GM23338 (cell line): ENCODE data around the gene SLC4A3. TPM values are rescaled to one million over a fixed set of nuclear protein-coding genes. Genes with fewer than 3 reads are reported as not detected.

Experiments used
- ATAC-seq: fragments of 200-7000 bp; cut with Tn5 transposase; 3 replicates; pipeline ENCODE4 v1.9.1; 2020
- DNase-seq: peaks from one replicate; pipeline ENCODE4 v3.0.0-alpha.2; 2015; ENCODE audit warnings: low spot score
- H2AFZ ChIP-seq: fragments of 200-600 bp; sonication (generic); 2 replicates; pipeline ENCODE4 v1.8.0; 2016; ENCODE audit warnings: antibody characterized with exemption, mild to moderate bottlenecking, moderate library complexity
- H3F3A ChIP-seq: fragments of 200-600 bp; sonication (generic); replicated peaks from 2 replicates; pipeline ENCODE4 v1.8.0; 2017; ENCODE audit warnings: antibody characterized with exemption, mixed run types, low read depth
- H3K27ac ChIP-seq: fragments of 200-600 bp; sonication (generic); 2 replicates; pipeline ENCODE4 v1.6.1; 2016; ENCODE audit warnings: low read depth
- H3K27me3 ChIP-seq: fragments of 200-600 bp; sonication (generic); 2 replicates; pipeline ENCODE4 v1.8.0; 2016; ENCODE audit warnings: mild to moderate bottlenecking, mixed run types, moderate library complexity; ENCODE audit not compliant: insufficient read depth
- H3K36me3 ChIP-seq: fragments of 200-600 bp; sonication (generic); 2 replicates; pipeline ENCODE4 v1.8.0; 2016; ENCODE audit warnings: mild to moderate bottlenecking; ENCODE audit not compliant: insufficient read depth
- H3K4me1 ChIP-seq: fragments of 200-600 bp; sonication (generic); 2 replicates; pipeline ENCODE4 v1.8.0; 2016; ENCODE audit warnings: mild to moderate bottlenecking, moderate library complexity; ENCODE audit not compliant: insufficient read depth
- H3K4me2 ChIP-seq: fragments of 200-600 bp; sonication (generic); 2 replicates; pipeline ENCODE4 v1.7.1; 2017; ENCODE audit warnings: mixed run types
- H3K4me3 ChIP-seq: fragments of 200-600 bp; sonication (generic); 2 replicates; pipeline ENCODE4 v1.6.1; 2016; ENCODE audit warnings: mixed run types
- H3K79me2 ChIP-seq: fragments of 200-600 bp; sonication (generic); replicated peaks from 2 replicates; pipeline ENCODE4 v1.8.0; 2017; ENCODE audit warnings: mild to moderate bottlenecking; ENCODE audit not compliant: insufficient read depth
- H3K9me2 ChIP-seq: fragments of 200-600 bp; sonication (generic); 2 replicates; pipeline ENCODE4 v1.8.0; 2017; ENCODE audit not compliant: insufficient read depth
- H4K20me1 ChIP-seq: fragments of 200-600 bp; sonication (generic); replicated peaks from 2 replicates; pipeline ENCODE4 v1.8.0; 2017; ENCODE audit warnings: mild to moderate bottlenecking; ENCODE audit not compliant: insufficient read depth
- H3K27ac Mint-ChIP-seq: 2 replicates; pipeline ENCODE4 v1.8.0; 2020; ENCODE audit warnings: inconsistent platforms, mild to moderate bottlenecking, moderate library complexity, mixed read lengths
- H3K27me3 Mint-ChIP-seq: 3 replicates; pipeline ENCODE4 v1.8.0; 2022; ENCODE audit warnings: low read depth, mild to moderate bottlenecking, moderate library complexity, mixed read lengths, inconsistent platforms; ENCODE audit not compliant: insufficient read depth, poor library complexity
- H3K36me3 Mint-ChIP-seq: 3 replicates; pipeline ENCODE4 v1.8.0; 2021; ENCODE audit warnings: low read depth, mild to moderate bottlenecking, inconsistent platforms, moderate library complexity, mixed read lengths
- H3K4me1 Mint-ChIP-seq: 3 replicates; pipeline ENCODE4 v1.8.0; 2020; ENCODE audit warnings: mild to moderate bottlenecking, inconsistent platforms, mixed read lengths
- H3K4me3 Mint-ChIP-seq: 3 replicates; pipeline ENCODE4 v1.8.0; 2021; ENCODE audit warnings: moderate library complexity, mild to moderate bottlenecking, inconsistent platforms, mixed read lengths
- H3K9me3 Mint-ChIP-seq: 3 replicates; pipeline ENCODE4 v1.8.0; 2020; ENCODE audit warnings: moderate library complexity, mild to moderate bottlenecking, inconsistent platforms, mixed read lengths
- CREB1 ChIP-seq: fragments of 250-450 bp; sonication (Bioruptor Pico); IDR thresholded peaks from 2 replicates; pipeline ENCODE4 v1.5.0; 2020; ENCODE audit warnings: low read depth, mild to moderate bottlenecking, moderate library complexity
- CTCF ChIP-seq, 2 experiments: fragments of 200-600 bp in 1 of 2; sonication (generic) in 1 of 2; conservative IDR thresholded peaks; 2 replicates each; pipeline versions ENCODE4 v1.5.1 to v1.6.1; 2016 to 2017; ENCODE audit warnings: antibody characterized with exemption in 2 of 2, low read depth in 2 of 2, mild to moderate bottlenecking in 2 of 2, moderate library complexity in 1 of 2
- ETS1 ChIP-seq: IDR thresholded peaks from 2 replicates; pipeline ENCODE4 v1.6.1; 2016; ENCODE audit warnings: antibody characterized with exemption
- EZH2 ChIP-seq: fragments of 200-600 bp; sonication (generic); IDR thresholded peaks from one replicate; pipeline ENCODE4 v1.8.0; 2017; ENCODE audit warnings: antibody characterized with exemption, mild to moderate bottlenecking, low read depth; ENCODE audit not compliant: unreplicated experiment
- EZH2phosphoT487 ChIP-seq: fragments of 200-600 bp; sonication (generic); IDR thresholded peaks from one replicate; pipeline ENCODE4 v1.8.1; 2018; ENCODE audit warnings: antibody characterized with exemption; ENCODE audit not compliant: unreplicated experiment
- JUNB ChIP-seq: IDR thresholded peaks from one replicate; pipeline ENCODE4 v1.6.1; 2016; ENCODE audit warnings: antibody characterized with exemption; ENCODE audit not compliant: unreplicated experiment
- NANOG ChIP-seq: IDR thresholded peaks from 2 replicates; pipeline ENCODE4 v1.6.1; 2016; ENCODE audit warnings: antibody characterized with exemption, borderline replicate concordance
- POLR2AphosphoS5 ChIP-seq: IDR thresholded peaks from 2 replicates; pipeline ENCODE4 v1.6.1; 2016; ENCODE audit warnings: antibody characterized with exemption, low read depth
- STAT1 ChIP-seq: IDR thresholded peaks from one replicate; pipeline ENCODE4 v1.6.1; 2016; ENCODE audit warnings: antibody characterized with exemption; ENCODE audit not compliant: unreplicated experiment
- ZNF331 ChIP-seq: fragments of 250-450 bp; sonication (Bioruptor Pico); IDR thresholded peaks from 2 replicates; pipeline ENCODE4 v1.5.0; 2020; ENCODE audit warnings: low read depth, mild to moderate bottlenecking, moderate library complexity
- polyA plus RNA-seq: library from polyadenylated mRNA; unstranded; fragments of >200 nt; fragmentation: Nextera tagmentation; extraction: Ambion mirVana; gene quantifications from 2 replicates; pipeline ENCODE4 v1.2.1, GENCODE V29; 2016
- total RNA-seq: library from RNA; depleted of rRNA; stranded (reverse); fragments of >200 nt; shearing (Covaris generic); gene quantifications from 2 replicates; pipeline ENCODE4 v1.2.3, GENCODE V29; 2014
- TF ChIP-seq, protein P1 (sequence below): IDR thresholded peaks from one replicate; pipeline ENCODE4 v1.6.1; 2018; ENCODE audit warnings: antibody characterized with exemption; ENCODE audit not compliant: unreplicated experiment

SLC4A3 gene
- total and polyA plus RNA-seq, 2 experiments from 2014 or later = 3.6 to 6.8 TPM

DNA sequence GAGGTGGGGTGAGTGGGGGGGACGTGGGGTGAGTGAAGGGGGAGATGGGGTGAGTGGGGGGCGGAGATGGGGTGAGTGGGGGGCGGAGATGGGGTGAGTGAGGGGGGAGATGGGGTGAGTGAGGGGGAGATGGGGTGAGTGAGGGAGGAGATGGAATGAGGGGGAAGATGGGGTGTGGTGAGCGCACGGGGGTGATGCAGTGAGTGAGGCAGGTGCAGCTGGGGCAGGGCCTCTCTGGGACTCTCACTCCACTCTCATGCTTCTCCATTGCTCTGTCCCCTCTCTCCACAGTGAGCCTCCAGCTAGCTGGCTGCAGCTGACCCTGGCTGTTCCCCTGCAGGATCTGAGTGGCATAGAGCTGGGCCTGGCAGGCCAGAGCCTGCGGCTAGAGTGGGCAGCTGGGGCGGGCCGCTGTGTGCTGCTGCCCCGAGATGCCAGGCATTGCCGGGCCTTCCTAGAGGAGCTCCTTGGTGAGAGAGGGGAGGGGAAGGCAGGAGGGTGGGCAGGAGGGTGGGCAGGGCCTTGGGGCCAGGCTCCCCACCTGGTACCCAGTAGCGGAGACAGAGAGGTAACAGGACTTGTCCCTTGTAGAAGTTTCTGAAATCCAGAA is 13.9 kb upstream of the SLC4A3 start (continued):
- no peak for TF ChIP-seq EZH2phosphoT487
- TF ChIP-seq POLR2AphosphoS5 = no peak
- no peak for TF ChIP-seq ETS1
- TF ChIP-seq, protein P1, sequence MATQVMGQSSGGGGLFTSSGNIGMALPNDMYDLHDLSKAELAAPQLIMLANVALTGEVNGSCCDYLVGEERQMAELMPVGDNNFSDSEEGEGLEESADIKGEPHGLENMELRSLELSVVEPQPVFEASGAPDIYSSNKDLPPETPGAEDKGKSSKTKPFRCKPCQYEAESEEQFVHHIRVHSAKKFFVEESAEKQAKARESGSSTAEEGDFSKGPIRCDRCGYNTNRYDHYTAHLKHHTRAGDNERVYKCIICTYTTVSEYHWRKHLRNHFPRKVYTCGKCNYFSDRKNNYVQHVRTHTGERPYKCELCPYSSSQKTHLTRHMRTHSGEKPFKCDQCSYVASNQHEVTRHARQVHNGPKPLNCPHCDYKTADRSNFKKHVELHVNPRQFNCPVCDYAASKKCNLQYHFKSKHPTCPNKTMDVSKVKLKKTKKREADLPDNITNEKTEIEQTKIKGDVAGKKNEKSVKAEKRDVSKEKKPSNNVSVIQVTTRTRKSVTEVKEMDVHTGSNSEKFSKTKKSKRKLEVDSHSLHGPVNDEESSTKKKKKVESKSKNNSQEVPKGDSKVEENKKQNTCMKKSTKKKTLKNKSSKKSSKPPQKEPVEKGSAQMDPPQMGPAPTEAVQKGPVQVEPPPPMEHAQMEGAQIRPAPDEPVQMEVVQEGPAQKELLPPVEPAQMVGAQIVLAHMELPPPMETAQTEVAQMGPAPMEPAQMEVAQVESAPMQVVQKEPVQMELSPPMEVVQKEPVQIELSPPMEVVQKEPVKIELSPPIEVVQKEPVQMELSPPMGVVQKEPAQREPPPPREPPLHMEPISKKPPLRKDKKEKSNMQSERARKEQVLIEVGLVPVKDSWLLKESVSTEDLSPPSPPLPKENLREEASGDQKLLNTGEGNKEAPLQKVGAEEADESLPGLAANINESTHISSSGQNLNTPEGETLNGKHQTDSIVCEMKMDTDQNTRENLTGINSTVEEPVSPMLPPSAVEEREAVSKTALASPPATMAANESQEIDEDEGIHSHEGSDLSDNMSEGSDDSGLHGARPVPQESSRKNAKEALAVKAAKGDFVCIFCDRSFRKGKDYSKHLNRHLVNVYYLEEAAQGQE = no peak
- TF ChIP-seq NANOG = no peak
- TF ChIP-seq STAT1 = no peak

DNA sequence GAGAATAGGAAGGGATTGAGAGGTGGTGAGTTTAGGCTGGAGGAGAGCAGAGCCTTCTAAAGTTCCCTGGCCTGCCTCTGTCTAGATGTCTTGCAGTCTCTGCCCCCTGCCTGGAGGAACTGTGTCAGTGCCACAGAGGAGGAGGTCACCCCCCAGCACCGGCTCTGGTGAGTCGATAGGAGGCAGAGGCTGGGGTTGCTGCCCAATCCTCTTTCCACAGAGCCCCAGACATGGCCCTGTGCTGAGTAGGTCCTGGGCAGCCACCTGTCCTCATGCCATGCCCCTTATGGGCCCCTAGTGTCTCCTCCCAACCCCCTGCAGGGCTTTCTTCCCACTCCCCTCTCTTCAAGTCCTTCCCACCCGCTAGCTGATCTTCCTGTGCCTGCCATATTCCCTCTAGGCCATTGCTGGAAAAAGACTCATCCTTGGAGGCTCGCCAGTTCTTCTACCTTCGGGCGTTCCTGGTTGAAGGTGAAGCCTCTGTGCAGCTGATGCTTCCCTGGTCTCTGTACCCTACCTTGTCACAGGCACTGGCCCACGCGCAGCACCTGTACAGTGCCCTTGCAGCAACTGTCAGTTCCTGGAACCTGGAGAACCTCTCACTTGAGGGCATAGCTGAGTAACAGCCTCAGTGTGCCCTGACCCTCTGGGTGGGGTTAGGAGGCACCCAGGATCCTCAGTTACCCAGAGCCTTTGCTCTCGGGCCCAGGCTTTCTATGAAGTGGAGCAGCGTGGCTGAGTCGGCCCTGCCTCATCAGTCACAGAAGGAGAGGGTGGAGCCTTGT is 13.2 kb upstream of the SLC4A3 start:
- Histone ChIP-seq H3K4me3 (no peak overlapping the region), H3K79me2 (no peaks in the 10 kb centered on the region), H3K36me3 (no peaks in the 10 kb centered on the region), H2AFZ (no peak overlapping the region), H3K4me2 (no peak overlapping the region), H3K4me1 (no peaks in the 10 kb centered on the region), H3K9me2 (no peaks in the 10 kb centered on the region), H4K20me1 (no peaks in the 10 kb centered on the region), H3K27me3 (no peaks in the 10 kb centered on the region), H3K27ac (no peak overlapping the region), H3F3A (0 out of 2 replicates have a peak, but pooled peaks cover 3% of the 10 kb centered on the region)
- ATAC-seq = no peak
- Mint-ChIP-seq H3K27ac (peak overlapping the region; percentile 54; the same call in 1 of the 2 replicates), H3K4me1 (peaks cover 3% of the 10 kb centered on the region; the same call in 1 of the 3 replicates), H3K27me3 (peaks cover 4% of the 10 kb centered on the region), H3K9me3 (no peaks in the 10 kb centered on the region), H3K36me3 (peaks cover 15% of the 10 kb centered on the region; the same call in 2 of the 3 replicates), H3K4me3 (no peak overlapping the region)
- no peak for DNase-seq
- TF ChIP-seq CREB1 (CRISPR knock-in tag) (no peak), ETS1 (no peak), NANOG (no peak), CTCF (conservative IDR thresholded peaks at IDR 0.05; ENCODE audit: low read depth in 2 of 2) (no peak), EZH2 (no peak), ZNF331 (CRISPR knock-in tag) (no peak), EZH2phosphoT487 (no peak), POLR2AphosphoS5 (no peak), JUNB (no peak)
